Immature natural killer cell (primary cell): ENCODE results near the gene FILIP1L. TPM values are rescaled to one million over a fixed set of nuclear protein-coding genes. Genes with fewer than 3 reads are reported as not detected.

Experiments
- DNase-seq, 3 donors: peaks; one replicate each; pipeline ENCODE4 v3.0.0; 2022; ENCODE audit warnings: mixed read lengths in 1 of 3
- H3K27ac Mint-ChIP-seq, 6 donors: one replicate each; pipeline ENCODE4 v1.8.0; 2020; ENCODE audit warnings: mixed read lengths in 6 of 6, mild to moderate bottlenecking in 5 of 6, inconsistent platforms in 4 of 6, moderate library complexity in 3 of 6
- H3K27me3 Mint-ChIP-seq, 3 donors: one replicate each; pipeline ENCODE4 v1.8.0; 2020 to 2021; ENCODE audit warnings: low read depth in 3 of 3, mild to moderate bottlenecking in 3 of 3, mixed read lengths in 3 of 3, moderate library complexity in 3 of 3, inconsistent platforms in 1 of 3
- H3K36me3 Mint-ChIP-seq, 3 donors: one replicate each; pipeline ENCODE4 v1.8.0; 2020; ENCODE audit warnings: mixed read lengths in 3 of 3, inconsistent platforms in 2 of 3, mild to moderate bottlenecking in 2 of 3
- H3K4me1 Mint-ChIP-seq, 2 donors: one replicate each; pipeline ENCODE4 v1.8.0; 2020; ENCODE audit warnings: inconsistent platforms in 2 of 2, mild to moderate bottlenecking in 2 of 2, mixed read lengths in 2 of 2, moderate library complexity in 1 of 2
- H3K4me3 Mint-ChIP-seq, 5 donors: one replicate each; pipeline ENCODE4 v1.8.0; 2020; ENCODE audit warnings: mild to moderate bottlenecking in 5 of 5, mixed read lengths in 5 of 5, inconsistent platforms in 3 of 5, moderate library complexity in 3 of 5
- H3K9me3 Mint-ChIP-seq, 6 donors: one replicate each; pipeline ENCODE4 v1.8.0; 2020; ENCODE audit warnings: mild to moderate bottlenecking in 6 of 6, mixed read lengths in 6 of 6, inconsistent platforms in 4 of 6, moderate library complexity in 3 of 6
- polyA plus RNA-seq, 3 donors: library from polyadenylated mRNA; unstranded; fragments of 300-500 nt; fragmentation: Illumina TruSeq; gene quantifications; one replicate each; pipeline ENCODE4 v1.2.3, GENCODE V29; 2021

The FILIP1L gene
- polyA plus RNA-seq, 3 donors from 2014 or later, result 0.09 TPM; not detected in 2

GRCh38 chr3:100006570-100007271, 107.6 kb downstream of the FILIP1L start:
- Mint-ChIP-seq H3K27me3 (peaks cover 0 to 1% (median 0%) of the 10 kb centered on the region in 3 donors), H3K9me3 (no peaks in the 10 kb centered on the region), H3K27ac (no peak overlapping the region), H3K36me3 (peaks cover 0 to 8% (median 3%) of the 10 kb centered on the region in 3 donors), H3K4me3 (no peak overlapping the region), H3K4me1 (no peaks in the 10 kb centered on the region)
- DNase-seq, result no peak

DNA sequence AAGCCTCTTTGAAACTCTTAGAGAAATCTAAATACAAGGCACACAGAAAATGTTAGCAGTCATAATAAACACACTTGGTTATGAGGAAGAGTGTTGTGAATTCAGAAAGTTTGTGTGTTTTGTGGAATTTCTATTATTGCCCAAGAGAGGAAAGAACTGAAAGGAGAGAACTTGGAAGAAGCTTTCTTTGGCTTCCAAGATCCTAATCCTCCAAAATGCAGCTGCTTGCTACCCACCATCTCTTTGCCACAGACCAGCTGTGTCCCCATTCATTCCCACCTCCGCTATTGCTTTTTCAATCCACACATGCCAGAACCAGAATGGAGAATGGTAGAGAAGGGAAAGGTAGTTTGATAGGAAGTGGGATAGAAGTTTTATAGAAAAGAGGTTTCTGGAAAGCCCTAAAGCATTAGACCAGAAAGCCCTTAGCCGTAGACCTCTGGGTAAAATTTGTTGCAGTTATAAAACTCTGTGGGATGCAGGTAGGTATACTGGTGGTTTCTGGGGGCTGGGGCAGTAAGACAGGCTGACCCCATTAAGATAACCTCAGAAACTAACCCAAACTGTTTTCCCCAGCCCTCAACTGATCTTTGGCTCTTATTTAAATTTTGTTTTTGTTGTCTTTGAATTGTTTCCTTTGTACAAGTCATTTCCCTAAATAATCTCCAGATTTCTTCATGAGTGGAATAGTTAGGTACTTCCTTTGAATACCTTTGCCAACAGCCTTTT, 108.5 kb downstream of the FILIP1L start:
- Mint-ChIP-seq H3K27me3 (peaks cover 0 to 1% (median 0%) of the 10 kb centered on the region in 3 donors), H3K9me3 (no peaks in the 10 kb centered on the region), H3K27ac (no peak overlapping the region), H3K4me3 (no peak overlapping the region), H3K36me3 (no peaks in the 10 kb centered on the region), H3K4me1 (no peaks in the 10 kb centered on the region)
- no peak for DNase-seq

DNA sequence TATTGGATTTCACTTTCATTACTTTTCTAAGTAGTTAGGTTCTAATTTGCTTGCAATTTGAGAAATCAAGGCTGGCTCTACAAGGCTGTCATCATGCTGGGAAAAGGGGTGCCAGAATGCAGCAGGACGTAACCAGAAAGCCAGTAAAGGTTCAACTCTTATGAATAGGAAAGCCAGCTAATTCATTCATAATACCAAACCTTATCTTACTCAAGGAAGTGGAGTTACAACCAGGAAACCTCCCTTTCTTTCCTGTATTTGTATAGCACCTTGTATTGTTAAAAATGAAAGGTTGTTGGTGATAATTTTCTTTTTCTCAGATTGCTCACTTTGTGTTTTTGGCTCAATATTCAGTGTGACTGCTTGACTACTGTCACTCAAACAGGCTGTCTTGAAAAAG, 109.4 kb downstream of the FILIP1L start:
- Mint-ChIP-seq H3K36me3 (no peaks in the 10 kb centered on the region), H3K4me1 (no peaks in the 10 kb centered on the region), H3K27ac (no peak overlapping the region), H3K4me3 (no peak overlapping the region), H3K27me3 (peaks cover 0 to 1% (median 0%) of the 10 kb centered on the region in 3 donors), H3K9me3 (no peaks in the 10 kb centered on the region)
- no peak for DNase-seq

GRCh38 chr3:100003609-100004503, 110.4 kb downstream of the FILIP1L start:
- DNase-seq, result no peak
- Mint-ChIP-seq H3K27ac (no peak overlapping the region), H3K36me3 (peaks cover 0 to 3% (median 0%) of the 10 kb centered on the region in 3 donors), H3K4me3 (no peak overlapping the region), H3K9me3 (no peaks in the 10 kb centered on the region), H3K4me1 (no peaks in the 10 kb centered on the region), H3K27me3 (peaks cover 0 to 1% (median 0%) of the 10 kb centered on the region in 3 donors)

DNA sequence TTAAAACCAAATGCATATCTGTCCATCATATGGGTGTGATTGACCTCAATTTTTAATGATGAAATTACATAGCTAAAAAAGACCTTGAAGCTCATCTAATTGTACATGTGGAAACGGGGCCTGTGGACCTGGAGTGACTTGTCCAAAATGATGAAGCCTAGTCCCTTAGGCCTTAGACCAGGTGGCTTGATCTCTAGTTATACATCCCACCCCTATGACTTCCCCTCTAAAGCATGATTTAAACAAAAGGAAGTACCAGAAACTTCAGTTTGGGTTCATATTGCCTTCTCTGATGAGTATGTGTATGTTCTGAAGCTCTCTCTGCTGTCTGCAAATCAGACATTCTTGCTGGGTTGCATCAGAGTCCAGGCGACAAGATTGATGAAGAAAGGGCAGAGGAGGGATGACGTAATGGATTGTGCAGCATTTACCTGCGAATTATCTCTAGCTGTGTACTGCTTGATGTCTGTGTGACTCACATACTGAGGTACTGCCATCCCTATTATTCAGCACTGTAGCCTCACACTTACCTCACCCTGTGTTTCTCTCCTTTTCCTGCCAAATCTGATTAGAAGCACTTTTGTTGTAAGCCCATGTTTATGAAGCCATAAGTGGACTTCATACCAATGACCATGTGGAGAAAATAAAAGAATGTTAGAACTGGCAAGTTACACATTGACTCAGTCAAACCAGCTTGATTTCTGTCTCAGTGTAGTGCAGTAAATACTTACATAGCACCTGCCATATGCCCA, 111.5 kb downstream of the FILIP1L start:
- peak overlapping the region in 1 of 6 donors; percentile 38 for H3K27ac Mint-ChIP-seq
- peaks cover 0 to 6% (median 0%) of the 10 kb centered on the region in 3 donors for H3K36me3 Mint-ChIP-seq
- DNase-seq, result no peak
- H3K9me3 Mint-ChIP-seq, result no peaks in the 10 kb centered on the region
- H3K4me1 Mint-ChIP-seq, result no peaks in the 10 kb centered on the region
- H3K27me3 Mint-ChIP-seq, result peaks cover 0 to 1% (median 0%) of the 10 kb centered on the region in 3 donors
- no peak overlapping the region for H3K4me3 Mint-ChIP-seq

GRCh38 chr3:100001526-100002270, 112.6 kb downstream of the FILIP1L start:
- peaks cover 0 to 6% (median 0%) of the 10 kb centered on the region in 3 donors for H3K36me3 Mint-ChIP-seq
- H3K4me1 Mint-ChIP-seq, result no peaks in the 10 kb centered on the region
- H3K4me3 Mint-ChIP-seq, result no peak overlapping the region
- no peak for DNase-seq
- H3K9me3 Mint-ChIP-seq, result no peaks in the 10 kb centered on the region
- H3K27me3 Mint-ChIP-seq, result peaks cover 0 to 1% (median 0%) of the 10 kb centered on the region in 3 donors
- no peak overlapping the region for H3K27ac Mint-ChIP-seq

DNA sequence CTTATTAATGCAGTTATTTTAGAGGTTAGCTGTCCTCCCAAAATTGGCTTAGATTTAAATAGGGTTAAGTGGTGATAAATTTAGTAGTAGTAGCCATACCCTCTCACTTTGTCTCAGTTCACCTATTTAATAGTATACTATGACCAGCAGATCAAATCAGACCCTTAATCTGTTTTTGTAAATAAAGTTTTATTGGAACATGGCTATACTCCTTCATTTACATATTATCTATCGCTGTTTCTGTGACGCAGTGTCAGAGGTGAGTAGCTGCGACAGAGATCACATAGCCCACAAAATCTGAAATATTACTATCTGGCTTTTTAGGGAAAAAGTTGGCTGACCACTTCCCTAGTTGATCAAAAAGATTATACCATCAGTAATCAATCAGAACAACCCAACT, 113.2 kb downstream of the FILIP1L start:
- Mint-ChIP-seq H3K4me3 (no peak overlapping the region), H3K27ac (no peak overlapping the region), H3K4me1 (no peaks in the 10 kb centered on the region), H3K36me3 (peaks cover 3 to 10% (median 4%) of the 10 kb centered on the region in 3 donors), H3K9me3 (peaks cover 0 to 4% (median 3%) of the 10 kb centered on the region in 6 donors), H3K27me3 (peaks cover 0 to 1% (median 0%) of the 10 kb centered on the region in 3 donors)
- DNase-seq, result no peak

GRCh38 chr3:99999536-99999935, 114.8 kb downstream of the FILIP1L start:
- Mint-ChIP-seq H3K27me3 (peaks cover 0 to 1% (median 0%) of the 10 kb centered on the region in 3 donors), H3K9me3 (peaks cover 4 to 18% (median 8%) of the 10 kb centered on the region in 6 donors), H3K4me1 (no peaks in the 10 kb centered on the region), H3K27ac (no peak overlapping the region), H3K4me3 (no peak overlapping the region), H3K36me3 (peaks cover 4 to 15% (median 6%) of the 10 kb centered on the region in 3 donors)
- no peak for DNase-seq

DNA sequence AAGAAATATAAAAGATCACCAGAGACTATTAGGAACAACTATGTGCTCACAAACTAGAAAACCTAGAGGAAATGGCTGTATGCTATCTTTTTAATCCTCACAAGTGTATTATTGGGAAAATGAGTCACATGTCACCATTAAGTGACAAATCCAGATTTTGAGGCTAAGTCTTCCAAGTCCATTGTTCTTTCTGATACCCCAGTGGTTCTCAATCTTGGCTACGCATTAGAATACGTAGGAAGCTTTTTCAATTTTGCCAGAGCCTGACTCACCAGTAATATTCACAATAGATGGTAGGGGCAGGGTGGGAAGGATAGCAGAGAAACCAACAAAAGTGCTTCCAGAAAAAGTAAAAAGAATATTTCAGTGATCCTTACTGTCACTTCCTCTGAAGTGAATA, 117.0 kb downstream of the FILIP1L start:
- Mint-ChIP-seq H3K27ac (no peak overlapping the region), H3K9me3 (peaks cover 9 to 33% (median 17%) of the 10 kb centered on the region in 6 donors), H3K36me3 (peaks cover 4 to 21% (median 6%) of the 10 kb centered on the region in 3 donors), H3K4me1 (no peaks in the 10 kb centered on the region), H3K4me3 (no peak overlapping the region), H3K27me3 (peaks cover 0 to 2% (median 0%) of the 10 kb centered on the region in 3 donors)
- no peak for DNase-seq

DNA sequence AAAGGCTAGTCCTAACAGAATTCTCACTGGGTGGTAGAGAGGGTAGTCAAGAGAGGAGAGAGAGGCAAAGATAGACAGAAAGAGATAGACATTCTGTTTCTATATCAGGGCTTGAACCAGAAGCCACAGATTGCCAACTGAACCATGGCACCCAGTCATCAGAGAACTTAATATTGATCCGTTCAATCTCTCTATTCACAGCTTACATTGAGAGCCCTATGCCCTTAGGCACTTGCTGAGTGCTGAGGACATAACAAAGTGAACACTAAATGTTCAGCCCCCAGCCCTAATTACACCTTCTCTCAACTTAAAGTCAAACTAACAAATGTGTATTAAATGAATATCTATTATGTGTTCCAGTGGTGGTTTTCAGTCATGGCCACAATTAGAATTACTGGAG, 124.1 kb downstream of the FILIP1L start:
- Mint-ChIP-seq H3K27ac (no peak overlapping the region), H3K36me3 (peaks cover 0 to 9% (median 0%) of the 10 kb centered on the region in 3 donors), H3K4me1 (no peaks in the 10 kb centered on the region), H3K9me3 (peaks cover 5 to 20% (median 12%) of the 10 kb centered on the region in 6 donors), H3K27me3 (peaks cover 0 to 2% (median 0%) of the 10 kb centered on the region in 3 donors), H3K4me3 (no peak overlapping the region)
- DNase-seq, result no peak

GRCh38 chr3:99984668-99985067, 129.6 kb downstream of the FILIP1L start:
- Mint-ChIP-seq H3K27me3 (no peaks in the 10 kb centered on the region), H3K4me1 (no peaks in the 10 kb centered on the region), H3K9me3 (no peaks in the 10 kb centered on the region), H3K36me3 (no peaks in the 10 kb centered on the region), H3K4me3 (no peak overlapping the region), H3K27ac (no peak overlapping the region)
- no peak for DNase-seq

- Mint-ChIP-seq H3K36me3 (no peaks in the 10 kb centered on the region), H3K4me1 (no peaks in the 10 kb centered on the region), H3K4me3 (no peak overlapping the region), H3K9me3 (no peaks in the 10 kb centered on the region), H3K27me3 (no peaks in the 10 kb centered on the region), H3K27ac (no peak overlapping the region)
- no peak for DNase-seq
These were observed 130.2 kb downstream of the FILIP1L start for GRCh38 chr3:99984139-99984538.
